MCF 10A (cell line): ENCODE data around the gene PPDPF. TPM values are rescaled to one million over a fixed set of nuclear protein-coding genes. Genes with fewer than 3 reads are reported as not detected.

ENCODE experiments used
- BruUV-seq: library from RNA; stranded (reverse); fragments of 400-500 nt; replicated peaks from 2 replicates; lab custom pipeline; 2021; lab: Mats Ljungman, UMichigan
- CTCF ChIA-PET: fragments of 300-600 bp; sonication (Branson Sonifier 250); formaldehyde crosslinking; extraction: SDS; loops from one replicate; lab custom pipeline; 2021; ENCODE audit warnings: antibody characterized with exemption, inconsistent platforms; lab: Yijun Ruan, JAX
- POLR2A ChIA-PET: fragments of 300-600, 350-650 bp; sonication (Branson Sonifier 250); formaldehyde crosslinking; extraction: SDS; loops from one replicate; lab custom pipeline; 2020; ENCODE audit warnings: antibody characterized with exemption, inconsistent platforms; lab: Yijun Ruan, JAX
- DNase-seq: peaks from one replicate; pipeline ENCODE4 v3.0.0-alpha.2; 2018; ENCODE audit not compliant: unreplicated experiment
- H3K27ac Mint-ChIP-seq: one replicate; pipeline ENCODE4 v1.8.0; 2022; ENCODE audit warnings: mild to moderate bottlenecking, low read depth, mixed read lengths; ENCODE audit not compliant: unreplicated experiment
- H3K27me3 Mint-ChIP-seq: one replicate; pipeline ENCODE4 v1.8.0; 2022; ENCODE audit warnings: mixed read lengths; ENCODE audit not compliant: insufficient read depth, unreplicated experiment
- H3K36me3 Mint-ChIP-seq: one replicate; pipeline ENCODE4 v1.8.0; 2022; ENCODE audit warnings: mild to moderate bottlenecking, moderate library complexity, mixed read lengths; ENCODE audit not compliant: insufficient read depth, unreplicated experiment
- H3K4me1 Mint-ChIP-seq: one replicate; pipeline ENCODE4 v1.8.0; 2022; ENCODE audit warnings: mixed read lengths; ENCODE audit not compliant: insufficient read depth, unreplicated experiment
- H3K4me3 Mint-ChIP-seq: one replicate; pipeline ENCODE4 v1.8.0; 2022; ENCODE audit warnings: mild to moderate bottlenecking, moderate library complexity, mixed read lengths; ENCODE audit not compliant: unreplicated experiment
- H3K9me3 Mint-ChIP-seq: one replicate; pipeline ENCODE4 v1.8.0; 2022; ENCODE audit warnings: mixed read lengths; ENCODE audit not compliant: unreplicated experiment
- intact Hi-C: fragments of 100-400 bp; cut with micrococcal nuclease; formaldehyde crosslinking; loops from 2 replicates; pipeline ENCODE4 v1.14.1; 2022
- total RNA-seq: library from RNA; stranded (reverse); gene quantifications from 2 replicates; pipeline ENCODE4 v1.2.3, GENCODE V29; 2022
- TF ChIP-seq, protein P1 (sequence below): fragments of 200-600 bp; IDR thresholded peaks from one replicate; pipeline ENCODE4 v1.8.0; 2022; ENCODE audit warnings: antibody characterized with exemption, mild to moderate bottlenecking; ENCODE audit not compliant: unreplicated experiment

The PPDPF gene
- total RNA-seq, 1 experiment from 2014 or later = 315 TPM

GRCh38 chr20:63530788-63531160 lies 10.2 kb downstream of the PPDPF start:
- intact Hi-C loops = loop anchor here (10.0 kb wide), 1 partner anchor 114 kb away; no protein-coding TSS in a partner anchor
- no peak for DNase-seq
- Mint-ChIP-seq H3K4me3 (no peak overlapping the region), H3K27me3 (no peaks in the 10 kb centered on the region), H3K36me3 (no peaks in the 10 kb centered on the region), H3K9me3 (no peaks in the 10 kb centered on the region), H3K4me1 (peaks cover 12% of the 10 kb centered on the region), H3K27ac (no peak overlapping the region)
- CTCF ChIA-PET = no interaction called here
- TF ChIP-seq, protein P1, sequence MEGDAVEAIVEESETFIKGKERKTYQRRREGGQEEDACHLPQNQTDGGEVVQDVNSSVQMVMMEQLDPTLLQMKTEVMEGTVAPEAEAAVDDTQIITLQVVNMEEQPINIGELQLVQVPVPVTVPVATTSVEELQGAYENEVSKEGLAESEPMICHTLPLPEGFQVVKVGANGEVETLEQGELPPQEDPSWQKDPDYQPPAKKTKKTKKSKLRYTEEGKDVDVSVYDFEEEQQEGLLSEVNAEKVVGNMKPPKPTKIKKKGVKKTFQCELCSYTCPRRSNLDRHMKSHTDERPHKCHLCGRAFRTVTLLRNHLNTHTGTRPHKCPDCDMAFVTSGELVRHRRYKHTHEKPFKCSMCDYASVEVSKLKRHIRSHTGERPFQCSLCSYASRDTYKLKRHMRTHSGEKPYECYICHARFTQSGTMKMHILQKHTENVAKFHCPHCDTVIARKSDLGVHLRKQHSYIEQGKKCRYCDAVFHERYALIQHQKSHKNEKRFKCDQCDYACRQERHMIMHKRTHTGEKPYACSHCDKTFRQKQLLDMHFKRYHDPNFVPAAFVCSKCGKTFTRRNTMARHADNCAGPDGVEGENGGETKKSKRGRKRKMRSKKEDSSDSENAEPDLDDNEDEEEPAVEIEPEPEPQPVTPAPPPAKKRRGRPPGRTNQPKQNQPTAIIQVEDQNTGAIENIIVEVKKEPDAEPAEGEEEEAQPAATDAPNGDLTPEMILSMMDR = no peak
- no TSS peak for BruUV-seq
- POLR2A ChIA-PET = interaction anchor here (0.6 to 11.8 kb wide), 3 partner anchors 8 to 404 kb away, joined by 3 to 124 read pairs (median 3); partner anchors contain the start of gene PPDPF

DNA sequence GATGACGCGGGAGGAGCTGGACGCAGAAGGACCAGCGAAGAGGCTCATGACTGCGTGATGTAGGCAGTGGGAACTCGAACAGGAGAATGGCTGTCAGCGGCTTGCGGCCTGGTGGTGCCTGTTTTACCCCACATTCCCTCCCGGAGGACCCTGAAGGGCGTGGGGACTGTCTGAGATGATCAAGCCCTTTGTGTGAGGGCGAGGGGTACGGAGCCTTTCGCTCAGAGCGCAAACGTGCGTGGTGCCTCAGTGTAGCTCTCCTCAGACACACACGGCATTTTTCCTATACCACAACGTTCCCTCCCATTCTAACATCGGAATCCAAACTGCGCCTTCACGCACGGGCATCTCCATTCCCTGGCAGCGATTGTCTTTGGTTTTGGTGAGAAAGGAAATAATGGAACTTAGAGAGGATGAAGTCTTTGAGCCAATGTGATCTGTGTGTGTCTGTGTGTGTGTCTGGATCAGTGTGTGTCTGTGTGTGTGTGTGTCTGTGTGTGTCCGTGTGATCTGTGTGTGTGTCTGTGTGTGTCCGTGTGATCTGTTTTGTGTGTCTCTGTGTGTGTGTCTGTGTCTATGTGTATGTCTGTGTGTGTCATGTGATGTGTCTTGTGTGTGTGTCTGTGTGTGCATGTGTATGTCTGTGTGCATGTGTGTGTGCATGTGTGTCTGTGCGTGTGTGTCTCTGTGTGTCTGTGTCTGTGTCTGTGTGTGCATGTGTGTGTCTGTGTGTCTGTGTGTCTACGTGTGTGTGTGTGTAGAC lies 11.3 kb downstream of the PPDPF start:
- peaks cover 21% of the 10 kb centered on the region for H3K4me1 Mint-ChIP-seq
- no peaks in the 10 kb centered on the region for H3K27me3 Mint-ChIP-seq
- DNase-seq = no peak
- no peaks in the 10 kb centered on the region for H3K9me3 Mint-ChIP-seq
- no TSS peak for BruUV-seq
- no peak overlapping the region for H3K4me3 Mint-ChIP-seq
- POLR2A ChIA-PET = interaction anchor here (11.8 kb wide), 1 partner anchor 10 kb away, joined by 124 read pairs; the partner anchor contains the start of gene PPDPF
- CTCF ChIA-PET = interaction anchor here (0.9 kb wide), 1 partner anchor 36 kb away, joined by 4 read pairs; no protein-coding TSS in a partner anchor
- H3K36me3 Mint-ChIP-seq = no peaks in the 10 kb centered on the region
- H3K27ac Mint-ChIP-seq = no peak overlapping the region
- intact Hi-C loops = loop anchor here (10.0 kb wide), 1 partner anchor 113 kb away; no protein-coding TSS in a partner anchor
- TF ChIP-seq, protein P1 = no peak

- H3K4me1 Mint-ChIP-seq = peaks cover 21% of the 10 kb centered on the region
- H3K4me3 Mint-ChIP-seq = no peak overlapping the region
- no TSS peak for BruUV-seq
- ChIA-PET POLR2A (interaction anchor here (2.0 to 11.8 kb wide), 2 partner anchors 10 to 333 kb away, joined by 7 to 124 read pairs; partner anchors contain the start of genes PPDPF and TPD52L2), CTCF (no interaction called here)
- no peaks in the 10 kb centered on the region for H3K36me3 Mint-ChIP-seq
- H3K9me3 Mint-ChIP-seq = no peaks in the 10 kb centered on the region
- intact Hi-C loops = loop anchor here (10.0 kb wide), 1 partner anchor 112 kb away; no protein-coding TSS in a partner anchor
- DNase-seq = no peak
- no peaks in the 10 kb centered on the region for H3K27me3 Mint-ChIP-seq
- TF ChIP-seq, protein P1 = no peak
- no peak overlapping the region for H3K27ac Mint-ChIP-seq
These were observed 11.9 kb downstream of the PPDPF start for GRCh38 chr20:63532449-63532971.

DNA sequence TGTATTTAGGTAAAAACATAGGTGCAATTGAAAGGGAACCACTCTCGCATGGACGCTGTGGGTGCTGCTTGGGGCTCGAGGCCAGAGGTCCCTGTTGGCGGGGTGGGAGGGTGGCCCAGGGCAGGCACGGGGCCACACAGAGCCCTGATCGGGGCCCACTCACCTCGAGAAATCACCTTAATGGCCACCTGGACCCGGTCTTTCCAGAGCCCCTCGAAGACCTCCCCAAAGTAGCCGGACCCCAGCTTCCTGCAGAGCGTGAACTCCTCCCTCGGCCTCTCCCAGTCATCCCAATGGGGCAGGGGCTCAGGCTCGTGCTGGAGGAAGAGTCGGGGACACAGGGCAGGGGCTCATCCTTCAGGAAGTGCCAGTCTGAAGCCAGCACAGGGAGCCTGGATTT lies 12.8 kb downstream of the PPDPF start:
- intact Hi-C loops = loop anchor here (10.0 kb wide), 1 partner anchor 111 kb away; no protein-coding TSS in a partner anchor
- H3K27me3 Mint-ChIP-seq = no peaks in the 10 kb centered on the region
- H3K27ac Mint-ChIP-seq = no peak overlapping the region
- H3K36me3 Mint-ChIP-seq = no peaks in the 10 kb centered on the region
- TF ChIP-seq, protein P1 = no peak
- BruUV-seq = no TSS peak
- CTCF ChIA-PET = interaction anchor here (1.0 kb wide), 1 partner anchor 11 kb away, joined by 3 read pairs; no protein-coding TSS in a partner anchor
- POLR2A ChIA-PET = interaction anchor here (0.6 to 11.8 kb wide), 4 partner anchors 11 to 658 kb away, joined by 3 to 124 read pairs (median 8); partner anchors contain the start of genes PPDPF and TPD52L2
- no peaks in the 10 kb centered on the region for H3K9me3 Mint-ChIP-seq
- no peak for DNase-seq
- no peak overlapping the region for H3K4me3 Mint-ChIP-seq
- peaks cover 21% of the 10 kb centered on the region for H3K4me1 Mint-ChIP-seq
